NAMALWA (cell line): ENCODE measurements around the gene STT3A.
A peak's percentile ranks its signal among the peaks of the same experiment; 100 is the strongest.
"Not testable (repeated sequence)": the region's sequence is repeated elsewhere in the genome, so short reads cannot be mapped to it uniquely, and the experiment has no call there.

Source experiments
- DNase-seq: peaks from one replicate; pipeline ENCODE4 v3.0.0-alpha.2; 2015; ENCODE audit warnings: low spot score

STT3A gene

DNA sequence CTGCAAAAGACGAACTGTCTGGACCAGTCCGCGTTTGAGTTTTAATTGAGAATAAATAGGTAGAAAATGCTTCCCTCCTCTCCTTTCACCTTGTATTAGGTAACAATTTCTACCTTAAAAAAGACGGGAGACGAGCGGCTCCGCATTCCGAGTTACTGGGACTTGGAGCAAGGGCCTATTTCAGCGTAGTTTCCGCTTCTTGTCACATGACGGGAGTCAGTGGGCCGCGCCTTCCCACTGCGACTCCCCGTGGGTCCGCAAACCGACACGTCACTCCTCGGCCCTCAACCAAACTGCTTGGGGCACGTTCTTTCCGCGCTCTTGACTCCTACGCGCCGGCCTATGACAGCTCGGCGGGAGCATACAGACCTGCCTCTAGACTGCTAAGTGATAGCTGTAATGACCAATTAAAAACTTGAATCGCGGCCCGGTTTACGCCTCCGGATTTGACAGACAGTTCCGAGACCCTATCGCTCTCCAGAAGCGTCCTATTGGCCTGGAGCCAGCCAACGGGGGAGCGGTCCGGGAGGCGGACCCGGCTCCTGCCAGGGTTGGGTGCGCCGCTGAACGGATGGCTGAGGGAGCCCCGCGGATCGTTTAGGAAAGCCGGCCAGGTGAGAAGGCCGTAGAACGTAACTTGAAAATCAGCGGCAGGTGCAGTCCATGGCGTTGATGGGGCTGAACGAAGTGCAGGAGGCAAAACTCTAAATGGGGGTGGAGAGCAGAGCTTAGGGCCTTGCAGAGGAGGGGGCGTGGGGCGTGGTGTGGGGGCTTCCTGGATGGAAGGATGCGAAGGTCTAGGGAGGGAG, at the start of gene STT3A:
Gene STT3A (plus strand): TSS at position 548 of the 809 bp plus-strand sequence. CDS start 3,064 bp downstream, outside the sequence.
- DNase-seq = peak; percentile 99

- no peak for DNase-seq
Measured at GRCh38 chr11:125550780-125551179, 41.9 kb upstream of the STT3A start.

DNA sequence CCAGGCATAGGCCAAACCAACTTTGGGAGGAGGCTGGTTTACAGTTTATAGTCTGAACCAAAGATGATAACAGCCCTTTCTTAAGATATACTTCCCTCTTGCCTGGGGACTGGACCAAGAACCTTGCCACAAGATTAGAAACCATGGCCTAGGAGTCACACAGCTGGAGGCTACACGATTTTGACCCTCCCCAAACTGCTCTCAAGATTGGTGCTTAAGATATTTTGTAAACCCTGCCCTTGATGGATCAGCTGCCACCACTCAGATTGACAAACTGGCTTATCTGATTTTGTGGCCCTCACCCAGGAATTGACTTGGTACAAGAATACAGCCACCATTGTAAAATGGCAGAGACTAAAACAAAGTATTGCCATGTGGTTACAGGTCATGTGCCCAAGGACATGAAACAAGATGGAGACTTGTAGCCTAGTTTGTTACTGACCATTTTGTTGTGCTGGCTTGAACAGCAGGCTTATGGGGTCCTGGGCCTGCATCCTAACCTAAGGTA, 40.8 kb upstream of the STT3A start:
- DNase-seq = no peak

DNA sequence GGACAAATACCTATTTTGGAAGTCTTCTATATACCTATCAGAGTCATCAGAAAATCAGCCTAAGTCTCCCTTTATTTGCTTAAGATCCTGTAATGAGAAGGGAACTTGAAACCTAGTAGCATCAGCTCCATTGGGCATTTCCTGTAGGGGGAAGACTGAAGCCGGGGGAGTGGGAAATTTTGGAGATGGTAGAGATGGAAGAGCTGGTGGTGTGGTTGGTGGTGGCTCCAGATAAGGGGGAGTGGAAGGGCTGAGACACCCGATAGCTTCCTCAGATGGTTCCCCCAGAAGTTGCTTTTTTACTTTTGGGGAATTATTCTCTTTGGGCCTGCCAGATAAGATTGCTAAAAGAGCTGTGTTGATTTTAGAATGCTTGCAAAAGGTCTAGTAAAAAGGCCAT, 39.7 kb upstream of the STT3A start:
- DNase-seq = no peak

DNA sequence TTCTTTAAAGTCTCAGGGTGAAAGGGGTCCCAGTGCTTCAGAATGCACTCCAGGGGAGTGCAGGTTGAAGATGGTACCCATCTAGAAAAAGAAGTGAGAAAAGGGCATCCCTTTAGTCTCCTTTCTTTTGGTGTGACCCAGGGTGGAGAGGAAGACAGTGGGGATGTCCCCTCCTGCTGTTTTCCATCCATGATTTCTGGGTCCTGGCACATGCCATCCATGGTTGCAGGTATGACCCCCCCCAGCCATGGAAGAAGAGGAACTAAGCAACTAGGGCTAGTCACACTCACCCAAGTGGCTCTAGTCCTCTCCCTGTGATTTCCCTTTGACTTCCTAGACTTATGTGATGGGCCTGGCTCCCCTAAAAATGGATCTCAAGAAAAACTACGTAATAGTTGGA, 39.3 kb upstream of the STT3A start:
- DNase-seq = no peak

DNA sequence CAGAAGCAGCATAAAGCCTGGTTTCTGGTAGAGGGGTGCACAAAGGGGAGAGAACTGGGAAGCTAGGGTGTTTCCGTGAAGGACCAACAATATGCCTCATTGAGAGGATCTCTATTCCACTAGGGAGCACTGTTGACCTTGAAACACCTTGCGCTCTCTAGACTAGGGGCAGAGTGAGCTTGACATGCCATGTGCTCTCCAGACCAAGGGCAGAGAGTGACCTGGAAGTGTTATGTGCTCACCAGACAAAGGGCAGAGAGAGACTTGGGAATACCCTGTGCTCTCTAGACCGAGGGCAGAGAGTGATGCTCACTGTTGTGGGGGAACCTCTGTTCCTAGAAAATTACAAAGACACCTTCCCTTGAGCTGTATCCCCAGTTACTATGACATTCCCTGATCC, 38.6 kb upstream of the STT3A start:
- DNase-seq = no peak

GRCh38 chr11:125559888-125560287, 32.8 kb upstream of the STT3A start:
- no peak for DNase-seq

- DNase-seq = no peak
Measured at GRCh38 chr11:125561924-125562323, 30.7 kb upstream of the STT3A start.

GRCh38 chr11:125562430-125562829, 30.2 kb upstream of the STT3A start:
- no peak for DNase-seq

GRCh38 chr11:125564357-125564756, 28.3 kb upstream of the STT3A start:
- no peak for DNase-seq

GRCh38 chr11:125566235-125566634, 26.4 kb upstream of the STT3A start:
- no peak for DNase-seq

- peak; percentile 92 for DNase-seq
Measured at GRCh38 chr11:125568970-125569914, 23.4 kb upstream of the STT3A start, which contains the start of gene EI24. Gene EI24, plus strand, starts transcription at chr11:125569477. Its CDS starts 3,051 bp downstream, at chr11:125572528.

DNA sequence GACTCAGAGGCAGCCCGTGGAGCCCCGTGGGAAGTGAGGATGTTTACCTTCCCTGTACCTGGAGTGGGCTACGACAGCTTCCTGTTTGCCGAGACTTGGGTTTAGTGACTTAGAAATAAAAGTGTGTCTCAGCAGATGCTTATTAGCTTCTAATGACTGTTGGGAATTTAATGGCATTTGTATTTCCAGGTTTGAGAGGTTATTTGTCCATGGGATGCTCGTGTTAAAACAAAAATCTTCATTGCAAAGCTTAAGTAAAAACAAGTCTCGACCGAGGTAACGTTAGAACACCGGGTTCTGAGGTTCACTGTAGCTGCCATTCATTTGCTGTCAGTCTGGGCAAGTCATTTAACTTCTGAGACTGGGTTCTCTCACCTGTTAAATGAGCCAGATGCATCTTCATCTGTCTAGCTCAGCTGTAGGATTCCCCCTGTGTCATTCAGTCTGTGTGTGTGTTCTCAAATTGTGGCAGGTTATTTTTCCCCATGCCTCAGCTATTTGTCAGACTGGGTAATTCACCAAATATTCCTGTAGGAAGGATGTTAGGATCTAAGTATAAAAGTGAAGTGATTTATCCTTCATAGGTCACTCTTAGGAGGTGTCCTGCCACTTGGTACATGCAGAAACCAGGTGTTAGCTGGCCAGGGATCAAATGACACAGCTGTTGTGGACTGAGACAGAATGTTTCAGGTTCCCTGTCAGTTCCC, 22.6 kb upstream of the STT3A start:
- DNase-seq = peak; percentile 47

DNA sequence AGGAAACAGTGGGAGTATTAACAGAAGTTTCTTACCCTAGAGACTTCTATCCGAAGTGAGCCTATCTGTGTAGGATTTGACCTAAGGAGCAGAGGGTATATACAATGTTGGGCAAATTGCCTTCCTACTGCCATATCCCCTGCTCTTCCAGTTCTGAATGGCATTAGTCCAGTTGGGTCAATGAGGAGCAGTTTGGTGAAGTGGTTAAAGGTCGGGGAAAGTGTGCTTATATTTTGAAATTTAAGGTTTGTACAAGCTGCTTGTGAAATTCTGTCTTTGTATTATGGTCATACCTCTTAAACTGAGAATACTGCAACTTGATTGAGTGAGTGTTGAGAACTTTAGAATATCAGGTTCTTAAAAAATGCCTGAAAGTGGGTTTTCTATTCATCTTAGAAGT, 21.7 kb upstream of the STT3A start:
- DNase-seq = no peak

- DNase-seq = no peak
Measured at GRCh38 chr11:125572916-125573315, 19.7 kb upstream of the STT3A start.

- not testable (repeated sequence) for DNase-seq
Measured at GRCh38 chr11:125577181-125577580, 15.5 kb upstream of the STT3A start.

DNA sequence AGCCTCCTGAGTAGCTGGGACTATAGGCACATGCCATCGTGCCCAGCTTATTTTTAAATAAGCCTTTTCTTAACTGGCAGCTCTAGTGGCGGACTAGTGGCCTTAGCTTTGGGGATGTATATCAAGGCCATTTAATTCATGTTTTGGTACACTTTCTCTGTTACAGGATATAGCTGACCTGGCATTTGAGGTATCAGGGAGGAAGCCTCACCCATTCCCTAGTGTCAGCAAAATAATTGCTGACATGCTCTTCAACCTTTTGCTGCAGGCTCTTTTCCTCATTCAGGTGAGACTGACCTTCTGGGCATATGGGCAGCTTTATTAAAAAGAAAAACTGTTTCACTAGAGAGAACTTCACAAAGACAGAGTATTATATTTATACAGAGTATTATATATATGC, 13.9 kb upstream of the STT3A start:
- DNase-seq = no peak

DNA sequence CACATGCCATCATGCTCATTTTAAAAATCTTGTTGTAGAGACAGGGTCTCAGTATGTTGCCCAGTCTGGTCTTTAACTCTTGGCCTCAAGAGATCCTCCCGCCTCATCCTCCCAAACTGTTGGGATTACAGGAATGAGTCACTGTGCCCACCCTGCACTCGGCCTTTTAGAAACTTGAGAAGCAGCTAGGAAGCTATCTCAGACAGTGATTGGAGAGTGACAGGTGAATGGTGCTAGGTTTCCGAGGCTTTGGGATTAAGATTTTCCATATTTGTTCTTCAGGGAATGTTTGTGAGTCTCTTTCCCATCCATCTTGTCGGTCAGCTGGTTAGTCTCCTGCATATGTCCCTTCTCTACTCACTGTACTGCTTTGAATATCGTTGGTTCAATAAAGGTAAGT, 12.8 kb upstream of the STT3A start:
- no peak for DNase-seq

- DNase-seq = no peak
Measured at GRCh38 chr11:125583496-125583895, 9.2 kb upstream of the STT3A start.

DNA sequence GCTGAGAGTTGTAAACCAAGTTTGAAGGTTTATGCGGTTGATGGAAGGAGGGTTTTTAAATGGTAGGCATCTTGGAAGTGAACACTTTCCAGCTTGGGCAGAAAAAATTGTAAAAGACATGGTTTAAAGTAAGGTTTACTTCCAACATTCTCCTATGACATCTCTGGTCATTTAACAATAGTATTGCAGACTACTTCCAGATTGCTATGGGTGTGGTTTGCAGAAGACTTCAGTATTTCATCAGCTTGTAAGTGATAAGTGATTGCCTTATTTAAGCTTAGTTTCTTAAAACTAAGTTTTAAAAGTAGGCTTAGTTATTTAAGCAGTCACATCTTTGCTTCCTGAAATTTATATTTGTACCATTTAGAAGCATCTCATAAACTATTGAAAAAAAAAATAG, 7.2 kb upstream of the STT3A start:
- no peak for DNase-seq

DNA sequence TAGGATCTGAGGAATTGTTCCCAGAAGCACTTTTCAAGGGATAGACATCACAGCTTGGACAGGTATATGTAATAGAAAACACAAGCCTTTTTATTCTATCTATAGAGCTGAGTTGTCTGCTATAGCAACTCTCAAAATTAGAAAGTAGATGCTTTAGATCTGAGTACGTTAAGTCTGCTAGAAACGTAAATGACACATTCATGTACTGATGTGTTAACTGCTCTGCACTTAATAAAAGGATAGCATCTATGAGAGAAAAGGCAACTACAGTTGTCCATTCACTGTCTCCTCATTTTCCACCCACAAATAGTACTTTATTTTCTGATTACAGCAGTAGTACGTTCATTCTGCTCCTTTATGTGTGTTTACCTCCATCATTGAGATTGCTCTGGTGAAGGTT, 6.0 kb upstream of the STT3A start:
- DNase-seq = no peak

DNA sequence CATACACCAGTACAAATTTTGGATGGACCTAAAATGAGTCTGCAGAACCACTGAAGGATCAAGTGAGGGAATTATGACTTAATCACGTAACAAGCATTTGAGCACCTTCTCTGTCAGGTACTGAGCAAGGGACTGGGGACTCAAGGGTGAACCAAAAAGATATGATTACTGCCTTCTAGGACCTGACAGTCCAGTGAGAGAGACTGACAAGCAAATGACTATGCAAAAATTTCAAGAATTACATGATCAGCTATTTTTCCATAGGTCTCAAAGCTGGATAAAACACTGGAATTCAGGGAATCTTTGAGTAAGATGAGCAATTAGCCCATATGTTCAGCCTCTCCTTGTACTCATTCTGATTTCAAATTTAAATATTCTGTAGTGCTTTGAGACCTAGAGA, 5.2 kb upstream of the STT3A start:
- DNase-seq = no peak
